A549 (cell line): Measurements from ENCODE around the gene SRMS. TPM values are rescaled to one million over a fixed set of nuclear protein-coding genes. Genes with fewer than 3 reads are reported as not detected.

Source experiments
- ATAC-seq, 2 experiments: fragments of 200-7000 bp in 1 of 2; fragments of >200 bp in 1 of 2; cut with Nextera tagmentation in 1 of 2; cut with Tn5 transposase in 1 of 2; 3 replicates each; pipeline versions ENCODE4 v1.8.0 to v1.9.1; 2018 to 2020; ENCODE audit warnings: mild to moderate bottlenecking in 1 of 2, moderate library complexity in 1 of 2
- CTCF ChIA-PET: fragments of 300-600 bp; sonication (Branson Sonifier 250); formaldehyde crosslinking; extraction: SDS; loops from one replicate; lab custom pipeline; 2021; ENCODE audit warnings: antibody characterized with exemption, inconsistent platforms; lab: Yijun Ruan, JAX
- POLR2A ChIA-PET: fragments of 350-600 bp; formaldehyde crosslinking; extraction: SDS; loops from one replicate; lab custom pipeline; 2021; ENCODE audit warnings: antibody characterized with exemption, inconsistent platforms; lab: Yijun Ruan, JAX
- DNase-seq, 2 experiments: peaks; one replicate each; pipeline versions ENCODE4 v3.0.0 to v3.0.0-alpha.2; 2011 to 2016; ENCODE audit warnings: low read depth in 1 of 2, low spot score in 1 of 2
- FAIRE-seq: peaks from 2 replicates; lab custom pipeline; 2011; peaks lifted over from hg19 to GRCh38; lab: Jason Lieb, UNC
- H3K27ac ChIP-seq, 2 experiments: fragments of >200 bp; sonication (Bioruptor Twin); formaldehyde crosslinking; 3 replicates each; pipeline ENCODE4 v1.5.1; 2016 to 2017
- H3K4me1 ChIP-seq: fragments of >200 bp; sonication (Bioruptor Twin); formaldehyde crosslinking; 3 replicates; pipeline ENCODE4 v1.6.1; 2016
- H3K4me2 ChIP-seq: fragments of >200 bp; sonication (Bioruptor Twin); formaldehyde crosslinking; 3 replicates; pipeline ENCODE4 v1.6.1; 2016
- H3K4me3 ChIP-seq: fragments of >200 bp; sonication (Bioruptor Twin); formaldehyde crosslinking; 3 replicates; pipeline ENCODE4 v1.5.1; 2016
- H3K9me3 ChIP-seq: fragments of >200 bp; sonication (Bioruptor Twin); formaldehyde crosslinking; 3 replicates; pipeline ENCODE4 v1.6.1; 2016
- CEBPB ChIP-seq, 2 experiments: fragments of >200 bp in 1 of 2; sonication (Bioruptor Twin) in 1 of 2; formaldehyde crosslinking in 1 of 2; IDR thresholded peaks; 2 replicates each; pipeline ENCODE4 v1.6.1; 2012 to 2016
- FOSB ChIP-seq: fragments of 250-450 bp; sonication (Bioruptor Pico); IDR thresholded peaks from 2 replicates; pipeline ENCODE4 v1.5.0; 2020; ENCODE audit warnings: mild to moderate bottlenecking, moderate library complexity
- HEYL ChIP-seq: fragments of 250-450 bp; sonication (Bioruptor Pico); IDR thresholded peaks from 2 replicates; pipeline ENCODE4 v1.8.0; 2021; ENCODE audit warnings: mild to moderate bottlenecking, moderate library complexity
- HOXB5 ChIP-seq: fragments of 250-450 bp; sonication (Bioruptor Pico); IDR thresholded peaks from 2 replicates; pipeline ENCODE4 v1.5.0; 2020; ENCODE audit warnings: mild to moderate bottlenecking, moderate library complexity
- KDM5A ChIP-seq: fragments of 200-600 bp; sonication (generic); IDR thresholded peaks from 2 replicates; pipeline ENCODE4 v1.6.1; 2016; ENCODE audit warnings: antibody characterized with exemption, mild to moderate bottlenecking
- MAZ ChIP-seq: fragments of 150-350 bp; IDR thresholded peaks from 2 replicates; pipeline ENCODE4 v1.6.1; 2014; ENCODE audit warnings: antibody characterized with exemption, low read depth, low read length, borderline replicate concordance
- RCOR1 ChIP-seq: fragments of 150-350 bp; IDR thresholded peaks from 2 replicates; pipeline ENCODE4 v1.6.1; 2014; ENCODE audit warnings: antibody characterized with exemption, low read length, low read depth
- RNF2 ChIP-seq: fragments of 200-600 bp; sonication (generic); IDR thresholded peaks from 2 replicates; pipeline ENCODE4 v1.6.1; 2016; ENCODE audit warnings: low read depth, mild to moderate bottlenecking, antibody characterized with exemption, moderate library complexity, borderline replicate concordance
- SMC3 ChIP-seq: fragments of >200 bp; sonication (Bioruptor Twin); formaldehyde crosslinking; IDR thresholded peaks from 3 replicates; pipeline ENCODE4 v1.6.1; 2018; ENCODE audit warnings: inconsistent platforms
- TP53 ChIP-seq: fragments of 250-450 bp; sonication (Bioruptor Pico); IDR thresholded peaks from 2 replicates; pipeline ENCODE4 v1.5.0; 2021; ENCODE audit warnings: mild to moderate bottlenecking, moderate library complexity
- ZC3H11A ChIP-seq: fragments of 450-650 bp; IDR thresholded peaks from 2 replicates; pipeline ENCODE4 v1.6.1; 2014; ENCODE audit warnings: antibody characterized with exemption, mild to moderate bottlenecking
- WGBS: methylation state at CpG from one replicate; pipeline ENCODE4 v1.1.6; 2017; ENCODE audit errors: missing lambda C conversion rate; 5-methylcytosine and 5-hydroxymethylcytosine counted together
- polyA plus RNA-seq, 4 experiments: library from polyadenylated mRNA; depleted of rRNA in 3 of 4; stranded (reverse); fragments of >200 nt; fragmentation: RNase III in 1 of 4; extraction: RNeasy Plus Mini Kit Qiagen cat#74134 plus additional on column Dnase treatment in 1 of 4; gene quantifications; 2 replicates in 3 of 4; 3 replicates in 1 of 4; pipeline ENCODE4 v1.2.3, GENCODE V29; 2011 to 2017
- TF ChIP-seq, protein P1 (sequence below): fragments of 200-600 bp; sonication (generic); IDR thresholded peaks from 2 replicates; pipeline ENCODE4 v1.6.1; 2016; ENCODE audit warnings: antibody characterized with exemption, mild to moderate bottlenecking, moderate library complexity
- TF ChIP-seq, protein P2 (sequence below): IDR thresholded peaks from 2 replicates; pipeline ENCODE4 v1.6.1; 2012
- TF ChIP-seq, protein P3 (sequence below): fragments of 450-650 bp; IDR thresholded peaks from 2 replicates; pipeline ENCODE4 v1.6.1; 2014; ENCODE audit warnings: antibody characterized with exemption

The SRMS gene
- polyA plus RNA-seq, 2 of the 4 experiments (the other 2 are of a cell fraction), result not detected

DNA sequence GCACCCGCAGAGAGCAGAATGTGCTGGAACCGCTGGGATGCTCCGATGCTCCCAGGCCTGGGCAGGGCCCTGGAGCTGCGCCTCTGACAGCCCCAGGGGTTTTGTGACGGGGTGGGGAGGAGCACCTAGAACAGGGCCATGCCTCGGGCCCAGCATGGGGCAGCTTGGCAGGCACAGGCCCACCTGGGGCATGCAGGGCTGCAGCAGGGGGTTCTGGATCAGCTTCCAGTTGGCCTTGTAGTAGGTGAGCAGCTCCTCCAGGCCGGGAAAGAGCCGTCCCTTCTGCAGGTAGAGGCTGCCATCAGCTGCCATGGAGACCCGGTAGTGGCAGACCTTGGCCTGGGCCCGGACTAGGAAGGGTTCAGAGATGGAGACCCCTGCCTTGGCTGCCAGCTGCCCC, 4.4 kb downstream of the SRMS start (continued):
- TF ChIP-seq, protein P1, sequence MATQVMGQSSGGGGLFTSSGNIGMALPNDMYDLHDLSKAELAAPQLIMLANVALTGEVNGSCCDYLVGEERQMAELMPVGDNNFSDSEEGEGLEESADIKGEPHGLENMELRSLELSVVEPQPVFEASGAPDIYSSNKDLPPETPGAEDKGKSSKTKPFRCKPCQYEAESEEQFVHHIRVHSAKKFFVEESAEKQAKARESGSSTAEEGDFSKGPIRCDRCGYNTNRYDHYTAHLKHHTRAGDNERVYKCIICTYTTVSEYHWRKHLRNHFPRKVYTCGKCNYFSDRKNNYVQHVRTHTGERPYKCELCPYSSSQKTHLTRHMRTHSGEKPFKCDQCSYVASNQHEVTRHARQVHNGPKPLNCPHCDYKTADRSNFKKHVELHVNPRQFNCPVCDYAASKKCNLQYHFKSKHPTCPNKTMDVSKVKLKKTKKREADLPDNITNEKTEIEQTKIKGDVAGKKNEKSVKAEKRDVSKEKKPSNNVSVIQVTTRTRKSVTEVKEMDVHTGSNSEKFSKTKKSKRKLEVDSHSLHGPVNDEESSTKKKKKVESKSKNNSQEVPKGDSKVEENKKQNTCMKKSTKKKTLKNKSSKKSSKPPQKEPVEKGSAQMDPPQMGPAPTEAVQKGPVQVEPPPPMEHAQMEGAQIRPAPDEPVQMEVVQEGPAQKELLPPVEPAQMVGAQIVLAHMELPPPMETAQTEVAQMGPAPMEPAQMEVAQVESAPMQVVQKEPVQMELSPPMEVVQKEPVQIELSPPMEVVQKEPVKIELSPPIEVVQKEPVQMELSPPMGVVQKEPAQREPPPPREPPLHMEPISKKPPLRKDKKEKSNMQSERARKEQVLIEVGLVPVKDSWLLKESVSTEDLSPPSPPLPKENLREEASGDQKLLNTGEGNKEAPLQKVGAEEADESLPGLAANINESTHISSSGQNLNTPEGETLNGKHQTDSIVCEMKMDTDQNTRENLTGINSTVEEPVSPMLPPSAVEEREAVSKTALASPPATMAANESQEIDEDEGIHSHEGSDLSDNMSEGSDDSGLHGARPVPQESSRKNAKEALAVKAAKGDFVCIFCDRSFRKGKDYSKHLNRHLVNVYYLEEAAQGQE, result no peak
- TF ChIP-seq ZC3H11A (no peak), HEYL (CRISPR knock-in tag) (no peak), KDM5A (no peak), RNF2 (no peak)
- TF ChIP-seq, protein P2, sequence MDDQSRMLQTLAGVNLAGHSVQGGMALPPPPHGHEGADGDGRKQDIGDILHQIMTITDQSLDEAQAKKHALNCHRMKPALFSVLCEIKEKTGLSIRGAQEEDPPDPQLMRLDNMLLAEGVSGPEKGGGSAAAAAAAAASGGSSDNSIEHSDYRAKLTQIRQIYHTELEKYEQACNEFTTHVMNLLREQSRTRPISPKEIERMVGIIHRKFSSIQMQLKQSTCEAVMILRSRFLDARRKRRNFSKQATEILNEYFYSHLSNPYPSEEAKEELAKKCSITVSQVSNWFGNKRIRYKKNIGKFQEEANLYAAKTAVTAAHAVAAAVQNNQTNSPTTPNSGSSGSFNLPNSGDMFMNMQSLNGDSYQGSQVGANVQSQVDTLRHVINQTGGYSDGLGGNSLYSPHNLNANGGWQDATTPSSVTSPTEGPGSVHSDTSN, result no peak

DNA sequence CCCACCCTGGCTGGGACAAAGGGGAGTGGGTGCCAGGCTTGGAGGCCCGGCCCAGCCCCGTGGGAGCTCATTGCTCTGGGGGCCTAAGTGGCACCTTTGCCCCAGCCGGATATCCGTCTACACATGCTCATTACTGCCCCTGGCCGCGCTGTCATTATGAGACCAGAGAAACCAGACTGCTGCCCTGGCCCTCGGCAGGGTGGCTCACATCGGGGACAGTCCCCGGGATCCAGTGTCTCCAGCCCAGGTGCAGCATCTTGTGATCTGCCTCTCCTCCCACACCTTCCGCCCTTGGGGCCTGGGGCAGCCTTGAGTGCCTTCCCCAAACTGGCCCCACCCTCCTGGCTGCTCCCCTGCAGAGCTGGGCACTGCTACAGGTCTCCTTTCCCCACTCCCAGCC, 4.9 kb downstream of the SRMS start:
- H3K9me3 ChIP-seq, result no peaks in the 10 kb centered on the region
- ATAC-seq, result no peak
- H3K27ac ChIP-seq, result no peak overlapping the region
- CTCF ChIA-PET, result interaction anchor here (2.0 kb wide), 1 partner anchor 431 kb away, joined by 7 read pairs; no protein-coding TSS in a partner anchor
- TF ChIP-seq, protein P2, result no peak
- TF ChIP-seq RCOR1, result no peak
- no peak overlapping the region for H3K4me2 ChIP-seq
- H3K4me3 ChIP-seq, result no peak overlapping the region
- POLR2A ChIA-PET, result interaction anchor here (1.0 kb wide), 1 partner anchor 438 kb away, joined by 4 read pairs; the partner anchor contains the start of gene PRPF6
- 80% methylated on average over 8 of the region's 10 CpGs for WGBS
- peaks cover 19% of the 10 kb centered on the region for H3K4me1 ChIP-seq
- no peak for DNase-seq
- no peak for FAIRE-seq

DNA sequence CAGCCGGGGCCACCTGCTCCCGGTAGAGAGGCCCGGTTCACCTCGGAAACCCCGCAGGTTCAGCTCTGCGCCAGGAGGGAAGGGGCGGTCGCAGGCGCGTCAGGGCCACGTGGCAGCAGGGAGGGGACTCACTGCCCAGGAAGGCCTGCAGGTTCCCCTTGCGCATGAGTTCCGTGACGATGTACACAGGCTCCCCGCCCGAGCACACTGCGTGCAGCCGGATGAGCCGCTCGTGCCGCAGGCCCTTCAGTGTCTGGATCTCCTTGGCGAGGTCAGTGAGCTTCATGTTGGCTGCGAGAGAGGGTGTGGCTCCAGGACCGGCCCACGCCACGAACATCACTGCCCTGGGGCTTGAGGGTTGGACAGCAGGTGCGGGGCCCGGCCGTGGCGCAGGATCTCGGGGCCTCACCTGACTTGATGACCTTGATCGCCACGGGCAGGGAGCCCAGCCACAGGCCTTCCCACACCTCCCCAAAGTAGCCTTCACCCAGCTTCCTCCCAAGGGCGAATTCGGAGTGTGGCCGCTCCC, 5.5 kb downstream of the SRMS start:
- TF ChIP-seq CEBPB (IDR thresholded peaks at IDR 0.05) (no peak), TP53 (CRISPR knock-in tag) (no peak), MAZ (no peak)
- TF ChIP-seq, protein P3, sequence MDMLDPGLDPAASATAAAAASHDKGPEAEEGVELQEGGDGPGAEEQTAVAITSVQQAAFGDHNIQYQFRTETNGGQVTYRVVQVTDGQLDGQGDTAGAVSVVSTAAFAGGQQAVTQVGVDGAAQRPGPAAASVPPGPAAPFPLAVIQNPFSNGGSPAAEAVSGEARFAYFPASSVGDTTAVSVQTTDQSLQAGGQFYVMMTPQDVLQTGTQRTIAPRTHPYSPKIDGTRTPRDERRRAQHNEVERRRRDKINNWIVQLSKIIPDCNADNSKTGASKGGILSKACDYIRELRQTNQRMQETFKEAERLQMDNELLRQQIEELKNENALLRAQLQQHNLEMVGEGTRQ, result no peak
- H3K9me3 ChIP-seq, result no peaks in the 10 kb centered on the region
- POLR2A ChIA-PET, result interaction anchor here (1.0 kb wide), 1 partner anchor 439 kb away, joined by 4 read pairs; the partner anchor contains the start of gene PRPF6
- no peak overlapping the region for H3K27ac ChIP-seq
- FAIRE-seq (no peak), ATAC-seq (no peak), DNase-seq (no peak)
- no peak overlapping the region for H3K4me3 ChIP-seq
- H3K4me2 ChIP-seq, result no peak overlapping the region
- peaks cover 19% of the 10 kb centered on the region for H3K4me1 ChIP-seq
- CTCF ChIA-PET, result interaction anchor here (0.6 to 2.0 kb wide), 3 partner anchors 46 to 579 kb away, joined by 3 to 7 read pairs (median 4); no protein-coding TSS in a partner anchor
- WGBS, result 88% methylated on average over 22 of the region's 36 CpGs

DNA sequence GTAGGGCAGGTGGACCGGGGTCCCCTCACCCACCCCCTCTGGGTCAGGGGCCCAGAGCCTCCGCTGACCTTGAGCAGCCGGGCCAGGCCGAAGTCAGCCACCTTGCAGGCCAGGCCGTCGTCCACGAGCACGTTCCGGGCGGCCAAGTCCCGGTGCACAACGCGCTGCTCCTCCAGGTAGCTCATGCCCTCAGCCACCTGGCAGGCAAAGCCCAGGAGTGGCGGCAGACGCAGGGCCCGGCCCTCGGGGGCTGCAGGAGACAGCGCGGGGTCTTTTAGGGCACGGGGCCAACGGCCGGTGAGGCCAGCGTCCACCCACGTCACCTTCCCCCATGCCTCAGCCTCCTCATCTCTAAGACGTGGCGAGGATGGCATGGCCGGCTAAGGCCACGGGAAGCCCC, 6.2 kb downstream of the SRMS start:
- POLR2A ChIA-PET, result no interaction called here
- TF ChIP-seq HOXB5 (no peak), SMC3 (no peak), FOSB (no peak)
- TF ChIP-seq, protein P1, result no peak
- TF ChIP-seq, all 56 proteins: peak for 0
- no peak overlapping the region for H3K4me2 ChIP-seq
- peaks cover 26% of the 10 kb centered on the region for H3K4me1 ChIP-seq
- H3K27ac ChIP-seq, result no peak overlapping the region
- H3K4me3 ChIP-seq, result no peak overlapping the region
- FAIRE-seq, result no peak
- CTCF ChIA-PET, result interaction anchor here (1.1 to 4.8 kb wide), 3 partner anchors 12 to 432 kb away, joined by 4 to 93 read pairs (median 7); partner anchors contain the start of gene FNDC11
- DNase-seq, result no peak
- H3K9me3 ChIP-seq, result no peaks in the 10 kb centered on the region
- WGBS, result 95% methylated on average over 7 of the region's 28 CpGs
- no peak for ATAC-seq
